ENCODE results near the gene HOGA1. TPM values are rescaled to one million over a fixed set of nuclear protein-coding genes. Genes with fewer than 3 reads are reported as not detected.

The HOGA1 gene
- total and polyA plus RNA-seq, 8 donors = 7.2 to 20.5 (median 9.5) TPM

- H3K27me3 ChIP-seq = no peaks in the 10 kb centered on the region
- H3K9me3 ChIP-seq = no peaks in the 10 kb centered on the region
- no peak overlapping the region for H3K27ac ChIP-seq
- no peak overlapping the region for H3K4me3 ChIP-seq
- H3K36me3 ChIP-seq = peaks cover 0 to 7% (median 0%) of the 10 kb centered on the region in 3 donors
- ATAC-seq (no peak), FAIRE-seq (no peak), DNase-seq (no peak)
- 93 to 95% methylated on average over 3 of the region's 3 CpGs for WGBS, 2 donors
- TF ChIP-seq, protein P1, sequence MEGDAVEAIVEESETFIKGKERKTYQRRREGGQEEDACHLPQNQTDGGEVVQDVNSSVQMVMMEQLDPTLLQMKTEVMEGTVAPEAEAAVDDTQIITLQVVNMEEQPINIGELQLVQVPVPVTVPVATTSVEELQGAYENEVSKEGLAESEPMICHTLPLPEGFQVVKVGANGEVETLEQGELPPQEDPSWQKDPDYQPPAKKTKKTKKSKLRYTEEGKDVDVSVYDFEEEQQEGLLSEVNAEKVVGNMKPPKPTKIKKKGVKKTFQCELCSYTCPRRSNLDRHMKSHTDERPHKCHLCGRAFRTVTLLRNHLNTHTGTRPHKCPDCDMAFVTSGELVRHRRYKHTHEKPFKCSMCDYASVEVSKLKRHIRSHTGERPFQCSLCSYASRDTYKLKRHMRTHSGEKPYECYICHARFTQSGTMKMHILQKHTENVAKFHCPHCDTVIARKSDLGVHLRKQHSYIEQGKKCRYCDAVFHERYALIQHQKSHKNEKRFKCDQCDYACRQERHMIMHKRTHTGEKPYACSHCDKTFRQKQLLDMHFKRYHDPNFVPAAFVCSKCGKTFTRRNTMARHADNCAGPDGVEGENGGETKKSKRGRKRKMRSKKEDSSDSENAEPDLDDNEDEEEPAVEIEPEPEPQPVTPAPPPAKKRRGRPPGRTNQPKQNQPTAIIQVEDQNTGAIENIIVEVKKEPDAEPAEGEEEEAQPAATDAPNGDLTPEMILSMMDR (IDR thresholded peaks at IDR 0.05) = no peak
- H3K4me1 ChIP-seq = no peaks in the 10 kb centered on the region
- intact Hi-C loops (cut with DNase I) = no loop called here
These were observed 67.6 kb downstream of the HOGA1 start for GRCh38 chr10:97651773-97652172.

DNA sequence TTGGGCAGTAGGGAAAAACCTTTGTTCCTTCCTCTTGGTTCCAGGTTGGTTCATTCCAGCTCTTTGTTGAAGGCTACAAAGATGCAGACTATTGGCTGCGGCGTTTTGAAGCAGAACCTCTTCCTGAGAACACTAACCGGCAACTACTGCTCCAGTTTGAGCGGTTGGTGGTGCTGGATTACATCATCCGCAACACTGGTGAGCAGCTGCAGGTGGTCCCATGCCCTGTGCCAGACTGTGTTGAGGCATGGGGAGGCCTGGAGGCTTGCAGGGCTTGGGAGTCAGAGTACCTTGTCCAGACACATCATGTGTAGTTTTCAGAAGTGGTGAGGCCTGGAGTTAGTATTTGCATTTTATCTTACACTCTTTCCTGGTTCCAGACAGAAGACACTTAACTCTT, 72.6 kb downstream of the HOGA1 start:
- H3K9me3 ChIP-seq = no peaks in the 10 kb centered on the region
- 88% methylated on average over 5 of the region's 5 CpGs for WGBS, 2 donors
- H3K36me3 ChIP-seq = peaks cover 0 to 6% (median 0%) of the 10 kb centered on the region in 3 donors
- DNase-seq = no peak
- no peaks in the 10 kb centered on the region for H3K4me1 ChIP-seq
- H3K27me3 ChIP-seq = no peaks in the 10 kb centered on the region
- ATAC-seq = no peak
- no peak for FAIRE-seq
- TF ChIP-seq, protein P1 (IDR thresholded peaks at IDR 0.05) = no peak
- intact Hi-C loops (cut with DNase I) = no loop called here
- H3K27ac ChIP-seq = no peak overlapping the region
- H3K4me3 ChIP-seq = no peak overlapping the region

DNA sequence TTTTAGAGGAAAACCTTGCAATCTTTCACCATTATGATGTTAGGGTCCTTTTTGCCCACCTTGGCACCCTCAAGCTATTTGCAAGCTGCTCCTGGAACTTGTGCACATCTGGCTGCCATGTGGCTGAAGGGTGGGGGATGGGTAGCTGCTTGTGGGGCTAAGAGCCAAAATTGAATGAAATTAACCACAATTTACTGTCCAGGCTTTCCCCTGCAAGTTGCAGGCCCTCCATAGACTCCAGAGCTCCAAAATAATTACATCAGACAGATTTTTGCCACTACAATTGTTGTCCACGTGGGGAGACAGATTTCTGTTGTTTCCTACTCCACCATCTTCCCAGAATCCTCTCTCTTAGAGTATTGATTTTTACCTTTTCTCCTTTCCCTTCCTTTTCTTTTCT, 75.4 kb downstream of the HOGA1 start:
- intact Hi-C loops (cut with DNase I) = no loop called here
- DNase-seq = no peak
- TF ChIP-seq, protein P1 (IDR thresholded peaks at IDR 0.05) = no peak
- WGBS, 2 donors = 79 to 87% methylated on average over 1 of the region's 1 CpG
- Histone ChIP-seq H3K4me1 (peaks cover 0 to 6% (median 6%) of the 10 kb centered on the region in 3 donors), H3K9me3 (no peaks in the 10 kb centered on the region), H3K36me3 (no peaks in the 10 kb centered on the region), H3K27ac (no peak overlapping the region), H3K27me3 (no peaks in the 10 kb centered on the region), H3K4me3 (no peak overlapping the region)
- ATAC-seq = no peak
- no peak for FAIRE-seq

Other genes with a start within 250 kb of the HOGA1 start
- 10 to 100 TPM in 2 of 6 donors, 1 to 10 TPM in 4; 8.7 to 15.0 (median 9.9) TPM for gene FRAT2, start 249.7 kb upstream of the HOGA1 start, total RNA-seq
- gene FRAT2, start 249.7 kb upstream of the HOGA1 start, polyA plus RNA-seq = 1 to 10 TPM; 4.3 to 5.5 TPM
- 10 to 100 TPM; 22.3 to 40.1 (median 27.1) TPM for gene RRP12, start 183.0 kb upstream of the HOGA1 start, total RNA-seq
- gene RRP12, start 183.0 kb upstream of the HOGA1 start, polyA plus RNA-seq = 10 to 100 TPM; 36.4 to 44.9 TPM
- 10 to 100 TPM; 31.4 to 72.8 (median 46.6) TPM for gene PGAM1, start 158.2 kb upstream of the HOGA1 start, total RNA-seq
- gene PGAM1, start 158.2 kb upstream of the HOGA1 start, polyA plus RNA-seq = 10 to 100 TPM; 22.2 to 59.5 TPM
- gene EXOSC1, start 138.4 kb upstream of the HOGA1 start, total RNA-seq = 10 to 100 TPM; 13.0 to 19.4 (median 17.9) TPM
- gene EXOSC1, start 138.4 kb upstream of the HOGA1 start, polyA plus RNA-seq = 10 to 100 TPM; 24.1 to 27.6 TPM
- gene ZDHHC16, start 138.2 kb upstream of the HOGA1 start, total RNA-seq = 10 to 100 TPM; 11.4 to 22.7 (median 15.1) TPM
- 10 to 100 TPM; 17.6 to 18.8 TPM for gene ZDHHC16, start 138.2 kb upstream of the HOGA1 start, polyA plus RNA-seq
- gene MMS19, start 86.0 kb upstream of the HOGA1 start, total RNA-seq = 10 to 100 TPM; 18.0 to 33.3 (median 22.3) TPM
- gene MMS19, start 86.0 kb upstream of the HOGA1 start, polyA plus RNA-seq = 10 to 100 TPM; 40.2 to 65.7 TPM
- gene UBTD1, start 85.5 kb upstream of the HOGA1 start, total RNA-seq = 1 to 10 TPM; 3.9 to 6.8 (median 4.5) TPM
- 1 to 10 TPM; 6.8 to 9.0 TPM for gene UBTD1, start 85.5 kb upstream of the HOGA1 start, polyA plus RNA-seq
- gene ANKRD2, start 11.6 kb upstream of the HOGA1 start, total RNA-seq = under 1 TPM; 0.12 to 0.56 (median 0.29) TPM
- 1 to 10 TPM in 1 of 2 donors, under 1 TPM in 1; 0.61 to 1.6 TPM for gene ANKRD2, start 11.6 kb upstream of the HOGA1 start, polyA plus RNA-seq
- gene C10orf62, start 5.3 kb downstream of the HOGA1 start, total RNA-seq = 1 to 10 TPM in 2 of 6 donors, under 1 TPM in 4; 0.34 to 1.9 (median 0.61) TPM
- under 1 TPM; 0.12 to 0.95 TPM for gene C10orf62, start 5.3 kb downstream of the HOGA1 start, polyA plus RNA-seq
- 1 to 10 TPM; 3.3 to 6.4 (median 4.5) TPM for gene MORN4, start 49.1 kb downstream of the HOGA1 start, total RNA-seq
- 1 to 10 TPM; 4.8 to 8.9 TPM for gene MORN4, start 49.1 kb downstream of the HOGA1 start, polyA plus RNA-seq
- 1 to 10 TPM; 2.2 to 8.9 (median 3.4) TPM for gene PI4K2A, start 56.3 kb downstream of the HOGA1 start, total RNA-seq
- gene PI4K2A, start 56.3 kb downstream of the HOGA1 start, polyA plus RNA-seq = 1 to 10 TPM; 3.4 to 5.4 TPM
- 1 to 10 TPM; 3.7 to 6.2 (median 4.6) TPM for gene AVPI1, start 102.9 kb downstream of the HOGA1 start, total RNA-seq
- 1 to 10 TPM; 4.1 to 9.1 TPM for gene AVPI1, start 102.9 kb downstream of the HOGA1 start, polyA plus RNA-seq
- 10 to 100 TPM in 1 of 6 donors, 1 to 10 TPM in 5; 1.8 to 11.8 (median 3.6) TPM for gene MARVELD1, start 129.3 kb downstream of the HOGA1 start, total RNA-seq
- gene MARVELD1, start 129.3 kb downstream of the HOGA1 start, polyA plus RNA-seq = 1 to 10 TPM; 3.8 to 7.1 TPM
- gene ZFYVE27, start 152.7 kb downstream of the HOGA1 start, total RNA-seq = 10 to 100 TPM; 11.9 to 23.6 (median 14.3) TPM
- 10 to 100 TPM; 22.3 to 34.9 TPM for gene ZFYVE27, start 152.7 kb downstream of the HOGA1 start, polyA plus RNA-seq
- gene SFRP5, start 187.6 kb downstream of the HOGA1 start, total RNA-seq = 100 to 1,000 TPM in 1 of 6 donors, 10 to 100 TPM in 5; 59.8 to 159 (median 67.7) TPM
- 100 to 1,000 TPM; 148 to 180 TPM for gene SFRP5, start 187.6 kb downstream of the HOGA1 start, polyA plus RNA-seq

Measured in pancreas (tissue), 10 donors.